Upper lobe of left lung (tissue), 4 donors: Measurements from ENCODE around the gene TMEM181.

Experiments used
- CTCF ChIP-seq, 6 experiments: fragments of 450-650 bp in 4 of 6; fragments of 200-600 bp in 2 of 6; sonication (generic) in 2 of 6; IDR thresholded peaks; one replicate each; pipeline ENCODE4 v1.5.1; 2016 to 2019; ENCODE audit warnings: antibody characterized with exemption in 6 of 6
- EP300 ChIP-seq, 4 donors: sonication (generic); formaldehyde crosslinking; IDR thresholded peaks; one replicate each; pipeline ENCODE4 v1.5.1; 2017; ENCODE audit warnings: antibody characterized with exemption in 4 of 4, control low read depth in 2 of 4
- POLR2A ChIP-seq, 4 donors: fragments of 450-650 bp; IDR thresholded peaks; one replicate each; pipeline ENCODE4 v1.5.1; 2016 to 2017; ENCODE audit warnings: antibody characterized with exemption in 4 of 4, mild to moderate bottlenecking in 2 of 4

GRCh38 chr6:158514176-158514575 lies 45.7 kb upstream of the TMEM181 start:
- no peak for TF ChIP-seq POLR2A (IDR thresholded peaks at IDR 0.05)
- TF ChIP-seq CTCF (IDR thresholded peaks at IDR 0.05): no peak
- TF ChIP-seq EP300 (IDR thresholded peaks at IDR 0.05): no peak
